ENCODE results near the gene PGM1. TPM values are rescaled to one million over a fixed set of nuclear protein-coding genes. Genes with fewer than 3 reads are reported as not detected.

The PGM1 gene
- total and polyA plus RNA-seq, 9 of the 15 experiments (the other 6 are each of a cell fraction or from before 2014, with no cell fraction given): 0.03 to 0.31 (median 0.09) TPM; not detected in 5

DNA sequence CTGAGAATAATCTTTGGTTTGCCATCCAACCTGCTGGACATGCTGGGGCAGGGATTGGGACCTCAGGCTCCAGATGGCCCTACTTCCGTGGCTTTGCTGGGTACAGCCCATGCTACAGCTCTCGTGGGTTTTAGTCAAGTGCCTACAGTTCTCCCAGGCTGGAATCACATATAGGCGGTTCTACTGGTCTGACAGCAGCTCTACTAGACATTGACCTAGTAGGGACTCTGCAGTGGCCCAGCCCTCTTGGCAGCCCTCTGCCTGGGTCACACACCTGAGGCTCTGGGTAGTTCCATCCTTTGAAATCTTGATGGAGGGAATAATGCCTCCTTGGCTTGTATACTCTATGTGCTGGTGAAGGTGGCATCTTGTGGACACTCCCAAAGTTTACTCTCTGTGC is 72.2 kb downstream of the PGM1 start:
- ChIA-PET CTCF (ENCODE audit: low intra/inter-chr PET ratio) (no interaction called here), POLR2A (no interaction called here)
- in situ Hi-C loops (cut with MboI): no loop called here
- Histone ChIP-seq H3K4me1 (replicated peaks in 1 of 2; ENCODE audit: control insufficient read depth in 2 of 2, insufficient read depth in 2 of 2, low read length in 2 of 2) (no peaks in the 10 kb centered on the region), H3K4me3 (no peak overlapping the region), H3K9me3 (replicated peaks; ENCODE audit: control insufficient read depth, insufficient read depth, low read depth, low read length) (no peaks in the 10 kb centered on the region), H3K9me1 (ENCODE audit: control insufficient read depth, insufficient read depth, low read length) (no peaks in the 10 kb centered on the region), H3K36me3 (ENCODE audit: control insufficient read depth, insufficient read depth, low read length) (no peaks in the 10 kb centered on the region), H3K79me2 (ENCODE audit: control insufficient read depth, insufficient read depth, low read length) (no peaks in the 10 kb centered on the region), H3K27ac (ENCODE audit: extremely low read depth, low read depth, low read length) (no peak overlapping the region), H4K20me1 (replicated peaks; ENCODE audit: control insufficient read depth, insufficient read depth, low read length) (no peaks in the 10 kb centered on the region), H3K4me2 (ENCODE audit: insufficient read depth, low read length) (no peak overlapping the region), H3K27me3 (ENCODE audit: control insufficient read depth in 2 of 2, insufficient read depth in 2 of 2, low read length in 2 of 2) (peaks cover 8 to 17% of the 10 kb centered on the region in 2 experiments; a peak in 3 of 5 replicates), H2AFZ (ENCODE audit: low read depth, low read length) (no peak overlapping the region), H3K9ac (ENCODE audit: insufficient read depth in 1 of 2, low read depth in 2 of 2, low read length in 2 of 2) (no peak overlapping the region)
- WGBS (ENCODE audit: insufficient coverage, low coverage, missing lambda C conversion rate): 0% methylated on average over 3 of the region's 3 CpGs
- intact Hi-C loops (cut with micrococcal nuclease): no loop called here
- TF ChIP-seq ZNF174 (CRISPR knock-in tag; IDR thresholded peaks at IDR 0.05): no peak
- no peak for TF ChIP-seq FOXK1 (CRISPR knock-in tag; IDR thresholded peaks at IDR 0.05; ENCODE audit: borderline replicate concordance)
- no peak for TF ChIP-seq POLR2H (tag; IDR thresholded peaks at IDR 0.05; ENCODE audit: low read depth)
- TF ChIP-seq SIRT6 (IDR thresholded peaks at IDR 0.05; ENCODE audit: low read depth, low read length): no peak
- no peak for TF ChIP-seq CEBPG (CRISPR knock-in tag; IDR thresholded peaks at IDR 0.05)
- no peak for TF ChIP-seq CEBPG (tag; conservative IDR thresholded peaks at IDR 0.05 in 1 of 2, IDR thresholded peaks at IDR 0.05 in 1 of 2)
- TF ChIP-seq RAD51 (IDR thresholded peaks at IDR 0.05; ENCODE audit: borderline replicate concordance, low read depth): no peak
- no peak for TF ChIP-seq MXI1 (IDR thresholded peaks at IDR 0.05; ENCODE audit: low read depth, low read length)
- no peak for TF ChIP-seq SP2 (IDR thresholded peaks at IDR 0.05; ENCODE audit: extremely low read depth, low read depth, low read length, poor library complexity, severe bottlenecking)
- TF ChIP-seq EWSR1 (IDR thresholded peaks at IDR 0.05; ENCODE audit: borderline replicate concordance, low read depth, partially characterized antibody): no peak
- TF ChIP-seq ATF7 (IDR thresholded peaks at IDR 0.05): no peak
- ATAC-seq (no peak), FAIRE-seq (no peak), DNase-seq (ENCODE audit: extremely low read depth in 1 of 4, low spot score in 3 of 4) (no peak)
- BruUV-seq (replicated peaks): no TSS peak

Measured in K562 (cell line).